ENCODE data around the gene FAM193A.

- TF ChIP-seq CTCF (optimal IDR thresholded peaks at IDR 0.05 in 1 of 3, IDR thresholded peaks at IDR 0.05 in 1 of 3, conservative IDR thresholded peaks at IDR 0.05 in 1 of 3; ENCODE audit: extremely low read depth in 1 of 3, insufficient read depth in 2 of 3, low read length in 3 of 3) (no peak), EZH2 (IDR thresholded peaks at IDR 0.05; ENCODE audit: low read length) (no peak)
These were observed 1.5 kb upstream of the FAM193A start for GRCh38 chr4:2534904-2535375.
